ENCODE data around the gene SUGCT.
A peak's percentile ranks its signal among the peaks of the same experiment; 100 is the strongest.
"Not testable (repeated sequence)": the region's sequence is repeated elsewhere in the genome, so short reads cannot be mapped to it uniquely, and the experiment has no call there.

SUGCT gene

GRCh38 chr7:40597517-40597916, 462.7 kb downstream of the SUGCT start:
- TF ChIP-seq, protein P1, sequence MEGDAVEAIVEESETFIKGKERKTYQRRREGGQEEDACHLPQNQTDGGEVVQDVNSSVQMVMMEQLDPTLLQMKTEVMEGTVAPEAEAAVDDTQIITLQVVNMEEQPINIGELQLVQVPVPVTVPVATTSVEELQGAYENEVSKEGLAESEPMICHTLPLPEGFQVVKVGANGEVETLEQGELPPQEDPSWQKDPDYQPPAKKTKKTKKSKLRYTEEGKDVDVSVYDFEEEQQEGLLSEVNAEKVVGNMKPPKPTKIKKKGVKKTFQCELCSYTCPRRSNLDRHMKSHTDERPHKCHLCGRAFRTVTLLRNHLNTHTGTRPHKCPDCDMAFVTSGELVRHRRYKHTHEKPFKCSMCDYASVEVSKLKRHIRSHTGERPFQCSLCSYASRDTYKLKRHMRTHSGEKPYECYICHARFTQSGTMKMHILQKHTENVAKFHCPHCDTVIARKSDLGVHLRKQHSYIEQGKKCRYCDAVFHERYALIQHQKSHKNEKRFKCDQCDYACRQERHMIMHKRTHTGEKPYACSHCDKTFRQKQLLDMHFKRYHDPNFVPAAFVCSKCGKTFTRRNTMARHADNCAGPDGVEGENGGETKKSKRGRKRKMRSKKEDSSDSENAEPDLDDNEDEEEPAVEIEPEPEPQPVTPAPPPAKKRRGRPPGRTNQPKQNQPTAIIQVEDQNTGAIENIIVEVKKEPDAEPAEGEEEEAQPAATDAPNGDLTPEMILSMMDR (IDR thresholded peaks at IDR 0.05; ENCODE audit: extremely low read depth, insufficient read depth, missing control alignments) = no peak
- in situ Hi-C loops (cut with MboI; ENCODE audit: low pct_unique_long_range_greater_than_20kb, low sequenced_read_pairs, unreplicated experiment) = no loop called here
- DNase-seq (ENCODE audit: low spot score) = no peak

DNA sequence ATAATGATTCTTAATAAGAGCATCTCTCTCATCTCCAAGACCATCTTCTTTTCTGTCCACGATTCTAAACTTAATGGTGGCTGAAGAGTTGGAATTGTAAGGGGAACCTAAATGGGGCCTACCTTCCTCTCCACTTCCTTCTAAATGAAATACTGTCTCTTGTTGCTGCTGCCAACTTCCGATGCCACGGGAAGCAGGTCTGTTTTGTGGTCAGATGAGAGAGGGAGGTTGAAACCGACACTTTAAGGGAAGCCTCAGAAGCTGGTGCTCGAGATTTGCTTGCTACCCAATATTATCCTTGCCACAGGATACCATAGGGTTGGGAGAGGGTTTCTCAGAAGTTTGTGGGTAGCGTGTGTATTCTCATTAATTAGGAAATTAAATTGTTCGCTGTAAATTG, 464.1 kb downstream of the SUGCT start:
- no peak for DNase-seq (ENCODE audit: low spot score)
- in situ Hi-C loops (cut with MboI; ENCODE audit: low pct_unique_long_range_greater_than_20kb, low sequenced_read_pairs, unreplicated experiment) = no loop called here
- TF ChIP-seq, protein P1 (IDR thresholded peaks at IDR 0.05; ENCODE audit: extremely low read depth, insufficient read depth, missing control alignments) = no peak

- DNase-seq (ENCODE audit: low spot score) = no peak
- TF ChIP-seq, protein P1 (IDR thresholded peaks at IDR 0.05; ENCODE audit: extremely low read depth, insufficient read depth, missing control alignments) = no peak
- in situ Hi-C loops (cut with MboI; ENCODE audit: low pct_unique_long_range_greater_than_20kb, low sequenced_read_pairs, unreplicated experiment) = no loop called here
Measured at GRCh38 chr7:40599836-40600235, 465.0 kb downstream of the SUGCT start.

DNA sequence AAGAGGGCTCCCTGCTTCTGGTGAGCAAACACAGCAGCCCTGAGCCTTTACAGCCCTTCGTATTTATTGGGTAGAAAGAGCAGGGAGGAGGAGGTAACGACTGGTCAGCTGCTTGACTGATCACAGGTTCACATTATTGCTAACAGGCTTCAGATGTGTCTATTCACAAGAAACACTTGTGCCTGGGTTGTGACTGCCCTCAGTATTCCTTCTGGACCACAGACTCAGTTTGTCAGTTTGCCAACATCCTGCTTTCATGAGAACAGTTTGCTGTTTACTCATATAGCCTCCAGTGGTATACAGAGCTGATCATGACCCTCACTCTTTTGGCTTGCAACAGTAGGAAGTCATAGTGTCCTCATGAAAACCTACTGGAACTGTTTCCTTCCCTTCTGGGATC, 467.5 kb downstream of the SUGCT start:
- DNase-seq (ENCODE audit: low spot score); in situ Hi-C loops (cut with MboI; ENCODE audit: low pct_unique_long_range_greater_than_20kb, low sequenced_read_pairs, unreplicated experiment): not testable (repeated sequence)

GRCh38 chr7:40604601-40605438, 470.0 kb downstream of the SUGCT start:
- TF ChIP-seq, protein P1 (IDR thresholded peaks at IDR 0.05; ENCODE audit: extremely low read depth, insufficient read depth, missing control alignments) = peak; percentile 70
- peak; percentile 21 for DNase-seq (ENCODE audit: low spot score)
- in situ Hi-C loops (cut with MboI; ENCODE audit: low pct_unique_long_range_greater_than_20kb, low sequenced_read_pairs, unreplicated experiment) = no loop called here

DNA sequence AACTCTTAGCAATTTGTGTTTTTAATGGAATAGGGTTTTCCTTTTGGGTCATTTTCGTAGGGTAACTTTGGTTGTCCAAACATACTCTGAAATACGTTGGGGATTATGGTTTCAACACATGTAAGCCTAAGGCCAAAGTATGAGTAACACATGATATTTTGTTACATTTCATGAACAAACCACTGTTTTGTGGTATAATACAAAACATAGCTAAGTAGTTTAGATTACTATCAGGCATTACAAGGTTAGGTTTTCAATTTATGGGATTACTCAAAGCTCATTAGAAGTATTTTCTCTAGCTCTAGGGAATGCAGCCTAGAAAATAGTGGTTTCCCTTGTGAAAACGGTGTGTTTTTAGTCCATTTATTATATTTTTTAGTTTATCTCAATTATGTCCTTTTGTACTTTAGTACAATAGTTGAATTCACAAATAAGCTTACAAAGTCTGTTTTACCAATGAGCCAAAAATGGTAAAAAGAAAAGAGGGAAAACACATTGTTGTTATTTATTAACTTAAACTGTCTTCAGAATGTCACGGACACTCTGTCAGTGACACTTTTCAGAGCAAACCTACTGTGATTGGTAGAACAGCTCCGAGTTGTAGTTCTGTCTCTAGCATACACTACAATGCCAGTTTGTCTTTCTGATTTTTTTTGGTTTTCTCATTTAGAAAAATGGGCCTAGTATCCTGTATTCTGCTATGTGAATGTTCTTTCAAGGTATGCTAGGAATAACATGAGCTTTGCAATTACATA, 473.7 kb downstream of the SUGCT start:
- TF ChIP-seq, protein P1 (IDR thresholded peaks at IDR 0.05; ENCODE audit: extremely low read depth, insufficient read depth, missing control alignments) = no peak
- DNase-seq (ENCODE audit: low spot score) = no peak
- in situ Hi-C loops (cut with MboI; ENCODE audit: low pct_unique_long_range_greater_than_20kb, low sequenced_read_pairs, unreplicated experiment) = no loop called here

DNA sequence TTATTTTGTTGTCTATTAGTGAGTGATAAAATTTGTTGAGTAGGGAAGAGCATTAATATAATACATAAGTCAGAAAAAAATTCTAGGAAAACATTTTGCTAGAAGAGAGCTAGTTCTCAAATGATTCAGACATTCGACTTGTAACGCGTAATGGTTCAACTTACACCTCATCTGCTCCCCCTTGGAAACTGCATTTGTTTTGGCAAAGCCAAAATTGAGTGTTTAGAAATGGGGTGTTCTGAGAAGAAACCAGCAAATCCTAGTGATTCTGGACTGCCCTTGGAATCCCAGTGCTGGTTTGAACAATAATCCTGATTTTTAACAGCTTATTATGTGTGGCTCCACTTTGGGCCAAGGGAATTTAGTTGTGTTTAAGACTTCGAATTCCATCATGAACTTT, 475.7 kb downstream of the SUGCT start:
- no peak for DNase-seq (ENCODE audit: low spot score)
- in situ Hi-C loops (cut with MboI; ENCODE audit: low pct_unique_long_range_greater_than_20kb, low sequenced_read_pairs, unreplicated experiment) = no loop called here
- TF ChIP-seq, protein P1 (IDR thresholded peaks at IDR 0.05; ENCODE audit: extremely low read depth, insufficient read depth, missing control alignments) = no peak

Data from GM13977 (cell line).